CD4-positive, alpha-beta T cell treated with Interferon gamma for 1 hour (primary cell): ENCODE data around the gene PRR23E.

ENCODE experiments used
- DNase-seq: peaks from one replicate; pipeline ENCODE4 v3.0.0-alpha.2; 2020

Gene PRR23E

GRCh38 chr3:127185962-127186674 is 6.8 kb upstream of the PRR23E start:
- DNase-seq: no peak

- DNase-seq: no peak
Measured at GRCh38 chr3:127187316-127187715, 5.6 kb upstream of the PRR23E start.

- no peak for DNase-seq
Measured at GRCh38 chr3:127193341-127193740, 410 bp downstream of the PRR23E start.

- no peak for DNase-seq
Measured at GRCh38 chr3:127193775-127194174, 844 bp downstream of the PRR23E start.

GRCh38 chr3:127194601-127195187 is 1.8 kb downstream of the PRR23E start:
- no peak for DNase-seq

- DNase-seq: no peak
Measured at GRCh38 chr3:127195417-127195816, 2.5 kb downstream of the PRR23E start.

- DNase-seq: no peak
Measured at GRCh38 chr3:127196002-127196401, 3.1 kb downstream of the PRR23E start.

GRCh38 chr3:127196466-127197299 is 3.8 kb downstream of the PRR23E start:
- DNase-seq: no peak

- DNase-seq: no peak
Measured at GRCh38 chr3:127197300-127198189, 4.6 kb downstream of the PRR23E start.

- no peak for DNase-seq
Measured at GRCh38 chr3:127200086-127200691, 7.3 kb downstream of the PRR23E start.

- DNase-seq: no peak
Measured at GRCh38 chr3:127203024-127203423, 10.1 kb downstream of the PRR23E start.

GRCh38 chr3:127204841-127205582 is 12.1 kb downstream of the PRR23E start:
- DNase-seq: no peak

GRCh38 chr3:127206154-127206553 is 13.2 kb downstream of the PRR23E start:
- DNase-seq: no peak

GRCh38 chr3:127206611-127207516 is 13.9 kb downstream of the PRR23E start:
- no peak for DNase-seq

GRCh38 chr3:127207727-127208482 is 15.0 kb downstream of the PRR23E start:
- no peak for DNase-seq

GRCh38 chr3:127208483-127209100 is 15.7 kb downstream of the PRR23E start:
- no peak for DNase-seq

- DNase-seq: no peak
Measured at GRCh38 chr3:127209155-127209839, 16.4 kb downstream of the PRR23E start.

GRCh38 chr3:127209840-127210653 is 17.1 kb downstream of the PRR23E start:
- DNase-seq: no peak
